SW 1271 (cell line): ENCODE measurements around the gene C9orf50.
"Not testable (repeated sequence)": the region's sequence is repeated elsewhere in the genome, so short reads cannot be mapped to it uniquely, and the experiment has no call there.

ENCODE experiments used
- DNase-seq, 2 experiments: peaks; one replicate each; lab custom pipeline; 2025; lab: John Stamatoyannopoulos, UW

The C9orf50 gene

GRCh38 chr9:129648092-129648763 is 27.3 kb upstream of the C9orf50 start:
- no peak for DNase-seq

- no peak for DNase-seq
Observed at GRCh38 chr9:129647635-129648034, 26.7 kb upstream of the C9orf50 start.

GRCh38 chr9:129646654-129647053 is 25.8 kb upstream of the C9orf50 start:
- no peak for DNase-seq

DNA sequence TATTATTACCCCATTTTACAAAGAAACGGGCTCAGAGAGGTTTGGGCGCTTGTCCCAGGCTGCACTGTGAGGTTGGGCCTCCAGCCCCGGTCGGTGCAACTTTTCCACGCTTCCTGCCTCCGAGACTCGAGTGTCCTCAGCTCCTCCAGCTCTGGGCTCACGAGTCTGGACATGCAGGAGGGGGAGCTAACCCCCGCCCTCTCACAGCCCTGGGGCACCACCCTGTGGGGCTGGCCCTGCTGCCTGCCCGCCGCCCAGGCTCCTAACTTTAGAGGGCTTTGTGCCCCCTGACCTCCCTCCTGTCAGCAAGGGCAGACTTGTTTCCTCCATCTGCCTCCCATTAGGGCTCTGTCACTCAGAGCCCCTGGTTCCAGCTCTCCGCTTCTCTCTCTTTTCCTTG is 25.4 kb upstream of the C9orf50 start:
- DNase-seq: no peak

DNA sequence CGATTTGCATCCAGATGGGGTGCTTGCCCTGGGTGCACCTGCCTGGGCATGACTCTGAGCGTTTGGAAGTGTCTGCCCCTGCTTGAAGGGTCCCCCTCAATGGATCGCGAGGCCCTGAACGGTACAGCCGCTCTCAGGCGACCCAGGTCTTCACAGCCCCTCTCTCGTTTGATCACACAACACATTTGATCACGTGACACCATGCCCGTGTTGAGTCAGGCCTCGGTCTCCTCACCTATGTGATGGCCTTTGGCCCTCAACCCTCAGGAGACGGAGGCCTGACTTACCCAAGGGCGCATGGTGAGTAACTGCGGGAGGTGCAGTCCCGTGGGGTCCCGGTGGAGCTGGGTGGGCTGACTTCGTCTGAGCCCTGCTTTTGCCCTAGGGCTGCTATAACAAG is 24.0 kb upstream of the C9orf50 start:
- no peak for DNase-seq

DNA sequence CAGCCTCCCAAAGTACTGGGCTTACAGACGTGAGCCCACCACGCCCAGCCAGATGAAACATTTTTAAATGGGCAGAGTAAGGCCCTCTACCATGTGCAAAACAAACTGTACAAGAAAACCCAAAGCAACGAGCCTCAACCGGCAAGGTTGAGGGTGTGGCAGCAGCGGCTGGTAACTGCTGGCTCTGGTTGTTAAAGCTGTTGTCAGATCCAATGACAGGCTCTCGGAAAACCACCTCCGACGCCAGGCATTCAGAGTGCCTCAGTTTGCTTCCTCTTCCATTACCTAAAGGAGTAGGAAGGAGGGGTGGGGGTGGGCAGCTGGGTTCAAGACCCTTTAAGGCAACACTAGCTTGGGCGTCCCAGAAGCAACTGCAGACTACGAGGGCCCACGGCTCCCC is 23.5 kb upstream of the C9orf50 start:
- DNase-seq: no peak

GRCh38 chr9:129643706-129644105 is 22.8 kb upstream of the C9orf50 start:
- no peak for DNase-seq

DNA sequence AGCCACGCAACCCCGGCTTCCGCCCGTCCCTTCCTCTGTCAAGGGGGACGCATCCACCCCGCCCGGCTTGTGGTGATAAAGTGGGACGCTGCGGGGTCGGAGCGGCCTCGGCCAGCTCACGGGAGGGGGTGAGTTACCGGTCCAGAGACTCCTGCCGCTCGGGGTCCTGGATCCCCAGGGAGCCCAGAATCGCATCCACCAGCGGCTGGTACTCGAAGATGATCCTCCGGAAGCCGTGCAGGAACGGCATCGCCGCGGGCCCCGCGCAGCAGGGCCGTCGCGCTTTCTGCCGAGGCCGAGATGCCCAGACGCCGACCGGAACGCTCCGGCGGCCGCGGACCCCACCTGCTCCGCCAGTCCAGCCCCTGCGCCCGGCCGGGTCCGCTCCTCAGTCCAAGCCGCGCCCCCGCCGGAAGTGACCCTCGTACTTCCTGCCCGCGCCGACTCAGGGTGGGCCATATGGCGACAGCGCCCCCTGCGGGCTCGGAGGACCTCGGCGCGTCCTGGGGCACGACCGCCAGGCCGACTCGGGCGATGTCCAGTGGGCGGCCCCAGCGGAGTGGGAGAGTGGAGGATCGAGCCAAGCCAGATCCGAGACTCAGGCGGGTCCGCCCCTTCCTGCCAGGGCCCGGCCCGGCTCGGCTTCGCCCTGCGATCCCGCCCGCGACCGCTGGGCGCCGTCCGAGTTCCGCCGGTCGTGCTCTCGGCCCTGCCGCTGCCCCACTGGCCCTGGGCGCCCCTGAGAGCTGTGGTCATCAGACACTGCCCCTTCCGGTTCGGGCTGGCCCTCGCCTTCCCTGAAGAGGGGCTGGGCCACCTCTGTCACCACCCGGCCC is 21.1 kb upstream of the C9orf50 start, which contains the start of gene ASB6:
Gene ASB6 (minus strand): TSS at position 402 of the 836 bp plus-strand sequence. CDS start 152 bp downstream, at position 250.
- peak; percentile 92 to 95 for DNase-seq

- no peak for DNase-seq
Observed at GRCh38 chr9:129640871-129641749, 20.2 kb upstream of the C9orf50 start.

DNA sequence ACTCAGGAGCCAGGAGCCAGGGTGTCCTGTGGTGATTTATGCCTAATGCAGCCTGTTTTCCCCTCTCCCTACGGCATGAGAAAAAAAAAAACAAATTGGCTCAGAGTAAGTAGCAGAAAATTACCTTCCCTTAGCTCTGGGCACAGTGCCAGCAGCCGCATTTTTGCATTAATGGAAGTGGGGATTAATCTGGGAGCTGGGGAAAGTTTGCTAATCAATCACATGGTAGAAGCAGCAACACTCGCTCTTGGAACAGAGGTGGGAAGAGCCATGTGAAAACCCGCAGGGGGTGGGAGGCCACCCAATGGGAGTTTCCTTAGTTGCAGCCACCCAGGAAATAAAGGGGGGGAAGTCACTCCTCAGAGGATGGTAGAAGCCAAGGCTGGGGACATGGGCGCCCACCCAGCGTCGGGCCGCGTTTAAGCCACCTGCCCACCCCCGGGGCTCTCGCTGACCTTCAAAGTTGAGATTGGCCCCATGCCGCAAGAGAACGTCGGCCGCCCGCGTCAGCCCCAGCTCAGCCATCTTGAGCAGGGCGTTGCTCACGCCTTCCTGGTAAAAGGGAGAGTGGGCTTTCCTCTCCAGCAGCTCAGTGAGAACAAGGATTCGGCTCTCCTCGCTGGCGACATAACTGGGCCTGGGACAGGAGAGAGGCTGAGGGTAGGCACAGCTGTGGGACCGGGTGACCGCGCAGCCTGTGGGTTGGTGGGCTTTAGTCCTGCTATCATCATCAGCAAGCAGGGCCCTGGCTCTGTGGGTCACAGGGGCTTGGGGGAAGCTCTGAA is 19.4 kb upstream of the C9orf50 start:
- DNase-seq: no peak

DNA sequence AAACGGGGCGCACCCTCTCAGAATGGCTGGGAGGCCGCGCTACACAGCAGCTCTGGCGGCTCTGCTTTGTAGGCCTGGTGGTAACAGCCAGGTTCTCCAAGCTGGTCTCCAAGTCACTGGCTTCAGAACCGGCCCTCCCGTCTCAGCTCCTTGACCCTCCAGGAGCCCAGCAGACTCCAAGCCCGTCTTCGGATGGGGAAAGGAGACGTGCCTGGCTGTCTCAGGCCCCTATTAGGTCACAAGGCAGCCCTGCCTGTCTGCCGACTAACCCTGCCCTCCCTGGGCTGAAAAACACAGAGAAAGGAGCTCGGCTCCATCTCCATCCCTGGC is 18.8 kb upstream of the C9orf50 start:
- DNase-seq: no peak

DNA sequence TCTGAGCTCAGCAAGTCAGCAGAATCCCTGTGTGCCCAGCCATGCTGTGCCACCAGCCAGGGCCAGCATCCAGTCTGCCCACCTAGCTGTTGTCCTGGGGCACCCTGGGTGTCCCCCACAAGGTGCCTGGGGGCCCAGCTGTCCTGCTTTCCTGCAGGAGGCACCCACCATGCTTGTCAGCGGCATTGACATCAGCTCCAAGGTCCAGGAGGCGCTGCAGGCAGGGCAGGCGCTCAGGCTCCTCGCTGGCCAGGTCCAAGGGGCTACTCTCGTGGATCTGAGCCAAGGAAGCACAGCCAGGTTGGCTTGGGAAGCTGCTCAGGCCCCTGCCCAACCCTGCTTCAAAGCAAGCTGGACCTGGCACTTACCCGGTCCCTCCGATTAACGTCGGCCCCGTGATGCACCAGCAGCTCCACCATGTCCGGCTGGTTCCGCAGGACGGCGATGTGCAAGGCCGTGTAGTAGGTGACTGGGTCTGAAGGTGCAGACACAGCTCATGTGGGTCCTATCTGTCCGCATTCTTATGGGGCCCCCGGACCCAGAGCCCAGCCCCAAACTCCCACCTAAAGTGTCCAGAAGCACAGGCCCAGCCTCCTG is 18.2 kb upstream of the C9orf50 start:
- DNase-seq: no peak

DNA sequence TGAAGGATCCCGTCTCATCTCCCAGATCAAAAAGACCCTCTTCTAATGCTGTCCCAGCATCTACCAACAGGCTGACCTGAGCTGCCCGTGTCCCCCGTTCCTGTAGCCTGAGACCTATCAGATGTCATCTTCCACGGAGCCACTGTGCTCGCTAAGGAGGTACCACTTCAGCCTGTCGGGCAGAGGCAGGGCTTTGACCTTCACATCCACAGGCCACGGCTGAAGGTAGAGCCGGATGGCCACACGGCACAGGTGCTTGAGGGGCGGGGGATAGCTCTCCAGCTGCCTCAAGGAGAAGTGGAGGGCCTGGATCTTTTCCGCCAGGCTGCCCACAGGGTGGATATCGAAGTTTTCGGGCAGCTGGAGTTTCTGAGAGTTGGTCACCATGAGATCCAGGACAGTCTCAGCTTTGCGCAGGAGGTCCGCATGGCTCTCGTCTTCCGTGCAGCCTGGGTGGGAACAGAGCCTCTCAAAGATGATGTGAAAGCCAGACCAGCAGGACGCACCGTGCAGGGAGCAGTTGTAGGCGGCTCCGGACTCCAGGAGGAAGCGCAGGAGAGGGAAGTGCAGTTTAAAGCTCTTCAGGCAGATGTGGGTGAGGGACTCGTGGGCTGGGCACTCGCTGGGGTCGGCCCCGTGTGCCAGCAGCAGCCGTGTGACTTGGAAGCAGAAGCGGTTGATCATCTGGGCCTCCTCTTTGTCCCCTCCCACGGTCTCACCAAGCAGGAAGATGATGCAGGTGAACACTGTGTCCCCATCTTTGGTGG is 17.0 kb upstream of the C9orf50 start:
- no peak for DNase-seq

GRCh38 chr9:129637102-129637501 is 16.2 kb upstream of the C9orf50 start:
- DNase-seq: no peak

DNA sequence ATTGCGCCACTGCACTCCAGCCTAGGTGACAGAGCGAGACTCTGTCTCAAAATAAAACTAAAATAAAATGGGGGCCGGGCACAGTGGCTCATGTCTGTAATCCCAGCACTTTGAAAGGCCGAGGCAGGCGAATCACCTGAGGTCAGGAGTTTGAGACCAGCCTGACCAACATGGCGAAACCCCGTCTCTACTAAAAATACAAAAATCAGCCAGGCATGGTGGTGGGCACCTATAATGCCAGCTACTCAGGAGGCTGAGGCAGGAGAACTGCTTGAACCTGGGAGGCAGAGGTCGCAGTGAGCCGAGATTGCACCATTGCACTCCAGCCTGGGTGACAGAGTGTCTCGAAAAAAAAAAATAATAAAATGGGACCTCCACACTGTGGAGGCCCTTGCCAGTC is 15.4 kb upstream of the C9orf50 start:
- DNase-seq: not testable (repeated sequence)

DNA sequence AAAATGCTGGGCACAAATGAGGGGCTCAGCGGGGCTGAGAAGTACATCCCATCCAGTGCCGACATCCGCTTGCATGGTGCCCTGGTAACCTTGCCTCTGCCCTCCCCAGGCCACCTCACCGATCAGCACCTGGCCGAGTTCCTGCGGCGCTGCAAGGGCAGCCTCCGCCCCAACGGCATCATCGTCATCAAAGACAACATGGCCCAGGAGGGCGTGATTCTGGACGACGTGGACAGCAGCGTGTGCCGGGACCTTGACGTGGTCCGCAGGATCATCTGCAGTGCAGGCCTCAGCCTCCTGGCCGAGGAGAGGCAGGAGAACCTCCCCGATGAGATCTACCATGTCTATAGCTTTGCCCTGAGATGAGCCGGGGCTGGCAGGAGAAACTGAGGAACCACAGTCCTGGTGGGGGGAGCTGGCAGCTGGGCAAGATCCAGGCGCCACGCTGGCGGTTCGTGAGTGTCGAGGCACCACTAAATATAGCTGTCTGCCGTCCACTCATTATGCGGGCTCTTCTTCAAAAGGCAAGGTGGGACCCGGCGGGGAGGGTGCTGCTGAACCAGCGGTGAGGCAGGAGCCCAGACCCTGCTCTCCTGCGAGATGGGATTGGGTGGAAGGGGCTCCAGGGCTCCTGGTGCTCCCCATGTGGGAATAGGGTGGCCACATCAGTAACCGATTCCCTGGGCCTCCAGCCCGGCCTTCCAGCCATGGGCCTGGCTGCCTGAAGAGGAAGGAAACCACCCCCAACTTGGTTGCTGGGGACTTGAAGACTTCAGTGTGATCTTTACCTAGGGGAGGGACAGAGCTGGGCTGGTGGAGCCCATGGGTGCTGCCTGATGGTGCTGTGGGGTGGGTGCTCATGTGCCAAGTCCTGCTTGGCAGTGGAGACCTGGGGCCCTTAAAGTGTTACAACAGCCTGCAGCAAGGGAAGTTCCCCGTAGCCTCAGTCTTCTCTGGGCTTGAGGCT is 14.5 kb upstream of the C9orf50 start:
- no peak for DNase-seq

DNA sequence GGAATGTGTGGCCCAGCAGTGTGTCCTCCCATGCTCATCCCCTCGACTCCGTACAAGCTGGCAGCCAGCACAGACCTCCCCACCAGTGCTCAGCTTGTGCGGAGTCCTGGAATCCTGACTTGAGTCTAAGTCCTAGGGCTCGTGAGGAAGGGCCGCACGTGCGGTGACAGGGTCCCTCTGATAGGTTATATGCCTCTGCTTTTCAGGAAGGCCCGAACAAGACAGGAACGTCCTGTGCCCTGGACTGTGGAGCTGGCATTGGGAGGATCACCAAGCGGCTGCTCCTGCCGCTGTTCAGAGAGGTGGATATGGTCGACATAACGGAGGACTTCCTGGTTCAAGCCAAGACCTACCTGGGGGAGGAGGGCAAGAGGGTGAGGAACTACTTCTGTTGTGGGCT is 12.9 kb upstream of the C9orf50 start:
- DNase-seq: no peak

GRCh38 chr9:129633207-129633606 is 12.3 kb upstream of the C9orf50 start:
- DNase-seq: no peak

DNA sequence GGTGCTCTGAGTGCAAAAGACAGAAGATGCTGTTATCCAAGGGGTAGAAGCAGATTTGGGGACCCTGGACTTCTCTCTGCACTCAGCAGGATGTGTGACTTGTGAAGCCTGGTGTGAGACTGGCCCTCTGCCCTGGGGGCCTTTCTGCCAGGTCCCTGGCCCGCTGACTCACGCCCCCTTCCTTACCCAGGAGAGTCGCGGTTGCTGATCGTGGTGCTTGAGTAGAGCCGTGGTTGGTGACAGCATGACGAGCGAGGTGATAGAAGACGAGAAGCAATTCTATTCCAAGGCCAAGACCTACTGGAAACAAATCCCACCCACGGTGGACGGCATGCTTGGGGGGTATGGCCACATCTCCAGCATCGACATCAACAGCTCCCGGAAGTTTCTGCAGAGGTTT is 11.6 kb upstream of the C9orf50 start:
- no peak for DNase-seq
